ENCODE measurements around the gene CCRL2. TPM values are rescaled to one million over a fixed set of nuclear protein-coding genes. Genes with fewer than 3 reads are reported as not detected.

Gene CCRL2
- 1 to 10 TPM; 1.5 to 2.8 TPM for total RNA-seq
- 1 to 10 TPM in 2 of 3 donors, not detected in 1; 1.1 to 1.2 TPM for polyA plus RNA-seq
- 0.59 to 2.9 (median 1.1) reads per million in 6 experiments for total RNA-seq

GRCh38 chr3:46406788-46407611 is at the start of gene CCRL2, which contains the start of gene CCR5AS:
Gene CCRL2 (plus strand): TSS chr3:46407259. CDS start chr3:46408080, 821 bp downstream.
Gene CCR5AS (minus strand): TSS chr3:46407066.
- H3K4me3 Mint-ChIP-seq, result peak within 1 kb of the TSS; percentile 81 to 90 (median 86)
- H3K9me3 Mint-ChIP-seq, result peaks cover 0 to 3% (median 0%) of the 10 kb centered on the region in 9 donors
- H3K36me3 Mint-ChIP-seq, result no peaks in the 10 kb centered on the region
- H3K27me3 Mint-ChIP-seq, result peaks cover 0 to 4% (median 1%) of the 10 kb centered on the region in 5 donors
- DNase-seq, result peak in 9 of 10 donors; percentile 2 to 68 (median 39)
- ATAC-seq, result peak; percentile 74 to 90
- H3K4me1 Mint-ChIP-seq, result peaks cover 25 to 57% (median 38%) of the 10 kb centered on the region in 4 donors
- POLR2A ChIA-PET, result interaction anchor here (0.8 to 0.9 kb wide), 2 partner anchors 14 to 18 kb away, joined by 3 to 6 read pairs; no protein-coding TSS in a partner anchor
- H3K27ac Mint-ChIP-seq, result peak within 1 kb of the TSS; percentile 82 to 96 (median 92)

GRCh38 chr3:46358466-46358865 is 48.6 kb upstream of the CCRL2 start:
- DNase-seq (no peak), ATAC-seq (no peak)
- Mint-ChIP-seq H3K9me3 (no peaks in the 10 kb centered on the region), H3K4me3 (no peak overlapping the region), H3K27me3 (peaks cover 0 to 25% (median 4%) of the 10 kb centered on the region in 5 donors), H3K4me1 (peaks cover 11 to 64% (median 20%) of the 10 kb centered on the region in 4 donors), H3K27ac (peak overlapping the region in 1 of 10 donors; percentile 32), H3K36me3 (no peaks in the 10 kb centered on the region)
- POLR2A ChIA-PET, result no interaction called here

- Mint-ChIP-seq H3K4me1 (peaks cover 4 to 51% (median 8%) of the 10 kb centered on the region in 4 donors), H3K27me3 (peaks cover 0 to 21% (median 4%) of the 10 kb centered on the region in 5 donors), H3K4me3 (no peak overlapping the region), H3K36me3 (no peaks in the 10 kb centered on the region), H3K27ac (peak overlapping the region in 2 of 10 donors; percentile 56 to 78), H3K9me3 (no peaks in the 10 kb centered on the region)
- DNase-seq (no peak), ATAC-seq (no peak)
- POLR2A ChIA-PET, result interaction anchor here (1.3 kb wide), 1 partner anchor 9 kb away, joined by 3 read pairs; no protein-coding TSS in a partner anchor
Measured at GRCh38 chr3:46359733-46360493, 47.1 kb upstream of the CCRL2 start.

- Mint-ChIP-seq H3K27me3 (peaks cover 0 to 14% (median 0%) of the 10 kb centered on the region in 5 donors), H3K36me3 (no peaks in the 10 kb centered on the region), H3K4me1 (peaks cover 0 to 42% (median 3%) of the 10 kb centered on the region in 4 donors)
Measured at GRCh38 chr3:46360907-46361306, 46.2 kb upstream of the CCRL2 start.

GRCh38 chr3:46361408-46362283 is 45.4 kb upstream of the CCRL2 start:
- Mint-ChIP-seq H3K36me3 (no peaks in the 10 kb centered on the region), H3K4me3 (no peak overlapping the region), H3K27ac (peak overlapping the region in 4 of 10 donors; percentile 25 to 66 (median 36)), H3K4me1 (peaks cover 0 to 40% (median 3%) of the 10 kb centered on the region in 4 donors), H3K27me3 (peaks cover 0 to 9% (median 0%) of the 10 kb centered on the region in 5 donors), H3K9me3 (no peaks in the 10 kb centered on the region)
- no peak for ATAC-seq
- POLR2A ChIA-PET, result no interaction called here
- no peak for DNase-seq

More at GRCh38 chr3:46360907-46361306, 46.2 kb upstream of the CCRL2 start:
- peak overlapping the region in 1 of 10 donors; percentile 25 for H3K27ac Mint-ChIP-seq
- peak overlapping the region in 2 of 10 donors; percentile 2 to 17 for H3K4me3 Mint-ChIP-seq
- DNase-seq, result no peak
- POLR2A ChIA-PET, result no interaction called here
- H3K9me3 Mint-ChIP-seq, result no peaks in the 10 kb centered on the region
- no peak for ATAC-seq

GRCh38 chr3:46365041-46365440 is 42.0 kb upstream of the CCRL2 start:
- H3K27me3 Mint-ChIP-seq, result no peaks in the 10 kb centered on the region
- no peaks in the 10 kb centered on the region for H3K9me3 Mint-ChIP-seq
- POLR2A ChIA-PET, result interaction anchor here (0.6 kb wide), 1 partner anchor 24 kb away, joined by 3 read pairs; no protein-coding TSS in a partner anchor
- H3K27ac Mint-ChIP-seq, result no peak overlapping the region
- no peak overlapping the region for H3K4me3 Mint-ChIP-seq
- no peak for DNase-seq
- ATAC-seq, result no peak
- peaks cover 2 to 45% (median 16%) of the 10 kb centered on the region in 4 donors for H3K4me1 Mint-ChIP-seq
- no peaks in the 10 kb centered on the region for H3K36me3 Mint-ChIP-seq

GRCh38 chr3:46365737-46366524 is 41.1 kb upstream of the CCRL2 start:
- Mint-ChIP-seq H3K4me1 (peaks cover 7 to 43% (median 22%) of the 10 kb centered on the region in 4 donors), H3K27ac (peak overlapping the region in 2 of 10 donors; percentile 7 to 25), H3K36me3 (no peaks in the 10 kb centered on the region), H3K27me3 (no peaks in the 10 kb centered on the region), H3K4me3 (no peak overlapping the region), H3K9me3 (no peaks in the 10 kb centered on the region)
- no peak for DNase-seq
- ATAC-seq, result no peak
- POLR2A ChIA-PET, result no interaction called here

- Mint-ChIP-seq H3K4me3 (peak overlapping the region in 1 of 10 donors; percentile 62), H3K4me1 (peaks cover 7 to 46% (median 23%) of the 10 kb centered on the region in 4 donors)
- POLR2A ChIA-PET, result no interaction called here
Measured at GRCh38 chr3:46367811-46368210, 39.2 kb upstream of the CCRL2 start.

GRCh38 chr3:46368569-46368968 is 38.5 kb upstream of the CCRL2 start:
- H3K4me3 Mint-ChIP-seq, result peak overlapping the region in 4 of 10 donors; percentile 11 to 52 (median 28)
- peaks cover 0 to 3% (median 0%) of the 10 kb centered on the region in 5 donors for H3K27me3 Mint-ChIP-seq
- H3K9me3 Mint-ChIP-seq, result no peaks in the 10 kb centered on the region
- H3K36me3 Mint-ChIP-seq, result no peaks in the 10 kb centered on the region
- ATAC-seq (peak; percentile 39 to 63), DNase-seq (peak in 5 of 10 donors; percentile 23 to 45 (median 43))
- peak overlapping the region in 4 of 10 donors; percentile 25 to 90 (median 60) for H3K27ac Mint-ChIP-seq
- peaks cover 9 to 48% (median 23%) of the 10 kb centered on the region in 4 donors for H3K4me1 Mint-ChIP-seq
- POLR2A ChIA-PET, result no interaction called here

More at GRCh38 chr3:46367811-46368210, 39.2 kb upstream of the CCRL2 start:
- Mint-ChIP-seq H3K9me3 (no peaks in the 10 kb centered on the region), H3K36me3 (no peaks in the 10 kb centered on the region), H3K27ac (peak overlapping the region in 3 of 10 donors; percentile 68 to 90 (median 69)), H3K27me3 (no peaks in the 10 kb centered on the region)
- ATAC-seq (no peak), DNase-seq (no peak)

- ATAC-seq (no peak), DNase-seq (no peak)
- peak overlapping the region in 3 of 10 donors; percentile 24 to 85 (median 69) for H3K27ac Mint-ChIP-seq
- H3K27me3 Mint-ChIP-seq, result peaks cover 0 to 3% (median 0%) of the 10 kb centered on the region in 5 donors
- H3K4me1 Mint-ChIP-seq, result peaks cover 9 to 50% (median 23%) of the 10 kb centered on the region in 4 donors
- H3K4me3 Mint-ChIP-seq, result peak overlapping the region in 2 of 10 donors; percentile 2 to 18
- no peaks in the 10 kb centered on the region for H3K9me3 Mint-ChIP-seq
- POLR2A ChIA-PET, result interaction anchor here (1.0 kb wide), 1 partner anchor 10 kb away, joined by 3 read pairs; no protein-coding TSS in a partner anchor
- no peaks in the 10 kb centered on the region for H3K36me3 Mint-ChIP-seq
Measured at GRCh38 chr3:46369151-46369550, 37.9 kb upstream of the CCRL2 start.

GRCh38 chr3:46369675-46370132 is 37.4 kb upstream of the CCRL2 start:
- Mint-ChIP-seq H3K27ac (peak overlapping the region in 5 of 10 donors; percentile 25 to 85 (median 53)), H3K4me1 (peaks cover 12 to 55% (median 28%) of the 10 kb centered on the region in 4 donors), H3K36me3 (no peaks in the 10 kb centered on the region), H3K27me3 (peaks cover 0 to 7% (median 3%) of the 10 kb centered on the region in 5 donors), H3K9me3 (no peaks in the 10 kb centered on the region), H3K4me3 (peak overlapping the region in 1 of 10 donors; percentile 19)
- POLR2A ChIA-PET, result interaction anchor here (1.0 kb wide), 1 partner anchor 10 kb away, joined by 3 read pairs; no protein-coding TSS in a partner anchor
- DNase-seq, result no peak
- ATAC-seq, result no peak
